Activated effector memory CD4-positive, alpha-beta T cell treated with anti-CD3 and anti-CD28 coated beads, Interleukin-2, amount 50 U/mL, for 16 hours (primary cell): Measurements from ENCODE around the gene TTPAL.
"Not testable (repeated sequence)": the region's sequence is repeated elsewhere in the genome, so short reads cannot be mapped to it uniquely, and the experiment has no call there.

ENCODE experiments used
- DNase-seq: peaks from one replicate; pipeline ENCODE4 v3.0.0-alpha.2; 2020

TTPAL gene

GRCh38 chr20:44470327-44470726 is 5.3 kb upstream of the TTPAL start:
- no peak for DNase-seq

GRCh38 chr20:44471481-44471882 is 4.2 kb upstream of the TTPAL start:
- DNase-seq: no peak

- not testable (repeated sequence) for DNase-seq
Observed at GRCh38 chr20:44472283-44472682, 3.4 kb upstream of the TTPAL start.

GRCh38 chr20:44475372-44475693 is 341 bp upstream of the TTPAL start:
- DNase-seq: no peak

- DNase-seq: no peak
Observed at GRCh38 chr20:44477151-44477550, 1.5 kb downstream of the TTPAL start.

GRCh38 chr20:44478206-44478605 is 2.5 kb downstream of the TTPAL start:
- DNase-seq: no peak

- no peak for DNase-seq
Observed at GRCh38 chr20:44479643-44480042, 4.0 kb downstream of the TTPAL start.

GRCh38 chr20:44480097-44480496 is 4.4 kb downstream of the TTPAL start:
- no peak for DNase-seq

GRCh38 chr20:44481719-44482416 is 6.2 kb downstream of the TTPAL start:
- no peak for DNase-seq

GRCh38 chr20:44483112-44483511 is 7.4 kb downstream of the TTPAL start:
- no peak for DNase-seq

- DNase-seq: no peak
Observed at GRCh38 chr20:44485078-44485829, 9.6 kb downstream of the TTPAL start.

- DNase-seq: no peak
Observed at GRCh38 chr20:44485830-44486198, 10.1 kb downstream of the TTPAL start.

GRCh38 chr20:44488551-44488950 is 12.9 kb downstream of the TTPAL start:
- no peak for DNase-seq

GRCh38 chr20:44489223-44489622 is 13.5 kb downstream of the TTPAL start:
- no peak for DNase-seq

GRCh38 chr20:44489931-44490330 is 14.3 kb downstream of the TTPAL start:
- DNase-seq: no peak

- DNase-seq: no peak
Observed at GRCh38 chr20:44491635-44492395, 16.1 kb downstream of the TTPAL start.

GRCh38 chr20:44494266-44494665 is 18.6 kb downstream of the TTPAL start:
- no peak for DNase-seq

- no peak for DNase-seq
Observed at GRCh38 chr20:44494681-44495080, 19.0 kb downstream of the TTPAL start.

- DNase-seq: no peak
Observed at GRCh38 chr20:44495257-44495656, 19.6 kb downstream of the TTPAL start.

- DNase-seq: no peak
Observed at GRCh38 chr20:44495802-44496481, 20.3 kb downstream of the TTPAL start.

- DNase-seq: peak; percentile 69
Observed at GRCh38 chr20:44496976-44497375, 21.3 kb downstream of the TTPAL start.

- no peak for DNase-seq
Observed at GRCh38 chr20:44497761-44498160, 22.1 kb downstream of the TTPAL start.

- no peak for DNase-seq
Observed at GRCh38 chr20:44500221-44500620, 24.5 kb downstream of the TTPAL start.
